Tibial artery (tissue), 4 donors: ENCODE data around the gene CDH5.

Source experiments
- DNase-seq, 2 donors: peaks; one replicate each; pipeline ENCODE4 v3.0.0-alpha.2; 2019
- H3K27ac ChIP-seq, 2 donors: fragments of 200-600 bp; sonication (generic) in 1 of 2; 1 replicate in 1 of 2; 2 replicates in 1 of 2; pipeline ENCODE4 v1.5.1; 2018 to 2019; ENCODE audit warnings: mild to moderate bottlenecking in 1 of 2
- H3K27me3 ChIP-seq, 2 donors: fragments of 200-600 bp; sonication (generic) in 1 of 2; one replicate each; pipeline versions ENCODE4 v1.5.1 to v1.6.0; 2016 to 2019
- H3K36me3 ChIP-seq, 3 donors: fragments of 200-600 bp; sonication (generic) in 2 of 3; one replicate each; pipeline ENCODE4 v1.5.1; 2016 to 2019; ENCODE audit warnings: mild to moderate bottlenecking in 2 of 3
- H3K4me1 ChIP-seq, 4 donors: fragments of 200-600 bp; sonication (generic) in 2 of 4; 1 replicate in 3 of 4; 2 replicates in 1 of 4; pipeline ENCODE4 v1.5.1; 2016 to 2019
- H3K4me3 ChIP-seq, 2 donors: fragments of 200-600 bp; sonication (generic) in 1 of 2; 1 replicate in 1 of 2; 2 replicates in 1 of 2; pipeline ENCODE4 v1.5.1; 2018 to 2019; ENCODE audit warnings: mild to moderate bottlenecking in 2 of 2
- H3K9me3 ChIP-seq, 3 donors: fragments of 200-600 bp; sonication (generic) in 1 of 3; one replicate each; pipeline ENCODE4 v1.5.1; 2016 to 2019
- CTCF ChIP-seq, 2 experiments: fragments of 200-600 bp in 1 of 2; fragments of 450-650 bp in 1 of 2; IDR thresholded peaks; one replicate each; pipeline ENCODE4 v1.5.1; 2017 to 2019; ENCODE audit warnings: antibody characterized with exemption in 2 of 2, mild to moderate bottlenecking in 1 of 2, moderate library complexity in 1 of 2
- intact Hi-C: fragments of 100-400 bp; cut with DNase I; formaldehyde crosslinking; loops from one replicate; pipeline ENCODE4 v1.15.0; 2023; ENCODE audit warnings: low total_unique reads

The CDH5 gene

DNA sequence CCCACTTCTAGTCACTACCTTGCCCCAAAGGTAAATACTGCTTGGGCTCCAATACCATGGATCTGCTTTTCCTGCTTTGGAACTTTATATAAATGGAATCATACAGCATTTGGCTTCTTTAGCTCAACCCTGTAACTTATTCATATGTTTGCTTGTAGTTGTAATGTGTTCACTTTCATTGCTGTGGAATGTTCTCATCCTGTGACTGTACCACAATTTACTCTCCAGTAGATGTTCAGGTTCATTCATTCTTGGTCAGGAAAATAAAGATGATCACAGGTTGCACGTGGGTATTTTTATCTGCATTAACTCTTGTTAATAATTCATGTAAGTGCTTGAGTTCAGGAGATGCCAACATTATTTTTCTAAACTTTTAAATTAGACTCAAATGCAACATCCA, 53.9 kb downstream of the CDH5 start:
- H3K36me3 ChIP-seq: no peaks in the 10 kb centered on the region
- H3K27me3 ChIP-seq: peaks cover 0 to 20% of the 10 kb centered on the region in 2 donors
- no peak overlapping the region for H3K27ac ChIP-seq
- DNase-seq: no peak
- no peaks in the 10 kb centered on the region for H3K9me3 ChIP-seq
- H3K4me3 ChIP-seq: no peak overlapping the region
- TF ChIP-seq CTCF (IDR thresholded peaks at IDR 0.05): no peak
- intact Hi-C loops: loop anchor here (10.0 kb wide), 1 partner anchor 434 kb away; no protein-coding TSS in a partner anchor
- no peaks in the 10 kb centered on the region for H3K4me1 ChIP-seq

DNA sequence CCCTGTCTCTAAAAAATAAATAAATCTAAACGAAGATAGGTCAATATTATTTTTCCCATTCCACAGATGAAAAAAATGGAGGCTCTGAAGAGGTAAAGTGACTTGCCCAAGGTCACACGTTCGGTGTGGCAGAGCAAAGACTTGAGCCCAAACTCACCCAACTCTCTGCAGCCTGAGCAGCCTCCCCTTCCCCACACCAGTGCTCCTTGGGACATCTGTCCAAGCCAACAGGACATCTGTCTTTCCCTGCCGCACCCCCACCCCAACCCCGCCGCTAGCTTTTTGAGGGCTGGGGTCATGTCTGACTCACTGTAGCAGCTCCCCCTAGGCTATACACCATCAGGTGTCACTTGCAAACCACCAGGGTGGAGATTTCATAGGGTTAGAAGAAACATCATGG, 55.4 kb downstream of the CDH5 start:
- peaks cover 0 to 30% of the 10 kb centered on the region in 2 donors for H3K27me3 ChIP-seq
- intact Hi-C loops: loop anchor here (10.0 kb wide), 1 partner anchor 433 kb away; no protein-coding TSS in a partner anchor
- H3K36me3 ChIP-seq: no peaks in the 10 kb centered on the region
- no peaks in the 10 kb centered on the region for H3K9me3 ChIP-seq
- no peak for TF ChIP-seq CTCF (IDR thresholded peaks at IDR 0.05)
- DNase-seq: peak in 1 of 2 donors; percentile 35
- no peak overlapping the region for H3K27ac ChIP-seq
- peaks cover 0 to 9% (median 6%) of the 10 kb centered on the region in 4 donors for H3K4me1 ChIP-seq
- H3K4me3 ChIP-seq: no peak overlapping the region

DNA sequence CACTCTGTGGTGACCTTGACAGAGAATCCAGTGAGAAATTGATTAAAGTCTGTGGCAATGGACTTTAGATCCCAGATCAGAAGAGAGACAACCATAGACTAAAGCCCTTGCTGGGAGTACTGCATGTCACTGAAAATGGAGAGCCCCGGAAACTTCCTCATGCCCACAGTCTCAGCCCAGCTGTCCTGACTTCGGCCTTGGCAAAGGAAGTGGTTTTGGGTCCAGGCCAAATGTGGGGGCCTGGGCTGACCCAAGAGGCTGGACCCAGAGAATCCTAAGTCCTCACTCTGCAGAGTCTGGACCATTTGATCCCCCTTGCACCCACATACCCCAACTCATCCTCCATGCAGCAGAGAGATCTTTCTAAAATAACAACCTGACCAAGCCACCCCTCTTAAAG, 55.9 kb downstream of the CDH5 start:
- intact Hi-C loops: loop anchor here (10.0 kb wide), 1 partner anchor 432 kb away; no protein-coding TSS in a partner anchor
- no peak for TF ChIP-seq CTCF (IDR thresholded peaks at IDR 0.05)
- Histone ChIP-seq H3K27ac (no peak overlapping the region), H3K9me3 (no peaks in the 10 kb centered on the region), H3K4me3 (no peak overlapping the region), H3K36me3 (no peaks in the 10 kb centered on the region), H3K27me3 (peaks cover 0 to 33% of the 10 kb centered on the region in 2 donors), H3K4me1 (peaks cover 0 to 12% (median 9%) of the 10 kb centered on the region in 4 donors)
- DNase-seq: peak in 1 of 2 donors; percentile 61

- Histone ChIP-seq H3K27ac (no peak overlapping the region), H3K4me3 (no peak overlapping the region), H3K27me3 (peaks cover 0 to 34% of the 10 kb centered on the region in 2 donors), H3K4me1 (peaks cover 0 to 20% (median 17%) of the 10 kb centered on the region in 4 donors), H3K36me3 (no peaks in the 10 kb centered on the region), H3K9me3 (no peaks in the 10 kb centered on the region)
- no peak for DNase-seq
- intact Hi-C loops: loop anchor here (10.0 kb wide), 1 partner anchor 432 kb away; no protein-coding TSS in a partner anchor
- no peak for TF ChIP-seq CTCF (IDR thresholded peaks at IDR 0.05)
Observed at GRCh38 chr16:66423177-66423576, 56.7 kb downstream of the CDH5 start.

DNA sequence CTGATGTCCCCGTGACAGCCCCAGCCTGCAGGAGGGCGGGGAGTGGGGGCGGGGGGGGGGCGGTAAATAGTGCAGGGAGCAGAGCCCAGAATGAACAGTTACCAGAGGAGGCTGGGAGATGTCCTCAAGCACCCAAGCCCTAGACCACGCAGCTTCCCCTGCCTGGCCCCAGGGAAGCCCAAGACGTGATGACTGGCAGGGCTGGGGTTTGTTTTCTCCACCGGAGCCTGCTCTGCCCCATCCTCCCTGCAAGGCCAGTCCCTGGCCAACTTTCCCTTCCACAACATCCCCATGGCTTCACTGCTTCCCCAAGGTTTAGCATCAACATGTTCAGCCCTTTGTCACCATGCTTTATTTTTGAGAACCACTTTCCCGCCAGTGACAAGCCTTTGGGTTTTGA, 59.2 kb downstream of the CDH5 start:
- Histone ChIP-seq H3K36me3 (no peaks in the 10 kb centered on the region), H3K27me3 (peaks cover 0 to 40% of the 10 kb centered on the region in 2 donors), H3K9me3 (no peaks in the 10 kb centered on the region), H3K27ac (no peak overlapping the region), H3K4me1 (peaks cover 0 to 27% (median 20%) of the 10 kb centered on the region in 4 donors), H3K4me3 (no peak overlapping the region)
- peak in 1 of 2 donors; percentile 43 for DNase-seq
- intact Hi-C loops: loop anchor here (10.0 kb wide), 1 partner anchor 429 kb away; no protein-coding TSS in a partner anchor
- no peak for TF ChIP-seq CTCF (IDR thresholded peaks at IDR 0.05)
